SW480 (cell line): Measurements from ENCODE around the gene ZNF823.

Experiments
- DNase-seq: peaks from one replicate; pipeline ENCODE4 v3.0.0-alpha.2; 2016; ENCODE audit warnings: low spot score

Gene ZNF823

GRCh38 chr19:11737964-11738745, 591 bp downstream of the ZNF823 start:
- DNase-seq, result peak; percentile 37

DNA sequence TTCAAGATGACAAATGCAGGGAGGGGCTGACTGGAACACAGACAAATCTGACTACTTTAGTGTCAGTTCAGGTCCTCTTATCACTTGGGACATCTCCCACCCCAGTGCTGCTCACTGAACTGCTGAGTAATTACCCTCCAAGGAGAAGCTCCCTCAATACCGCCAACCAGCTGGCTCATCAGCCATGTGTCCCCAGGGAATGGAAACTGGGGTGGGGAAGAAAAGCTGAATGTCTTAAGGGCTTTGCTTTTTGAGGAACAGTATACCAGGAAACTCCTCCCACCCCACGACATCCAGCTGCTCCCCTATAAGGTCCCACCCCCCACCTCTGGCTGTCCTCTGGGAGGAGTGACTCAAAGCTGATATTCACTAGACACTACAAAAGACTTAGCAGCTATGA, 2.0 kb downstream of the ZNF823 start:
- no peak for DNase-seq

- DNase-seq, result no peak
These were observed 3.4 kb downstream of the ZNF823 start for GRCh38 chr19:11735375-11735774.

DNA sequence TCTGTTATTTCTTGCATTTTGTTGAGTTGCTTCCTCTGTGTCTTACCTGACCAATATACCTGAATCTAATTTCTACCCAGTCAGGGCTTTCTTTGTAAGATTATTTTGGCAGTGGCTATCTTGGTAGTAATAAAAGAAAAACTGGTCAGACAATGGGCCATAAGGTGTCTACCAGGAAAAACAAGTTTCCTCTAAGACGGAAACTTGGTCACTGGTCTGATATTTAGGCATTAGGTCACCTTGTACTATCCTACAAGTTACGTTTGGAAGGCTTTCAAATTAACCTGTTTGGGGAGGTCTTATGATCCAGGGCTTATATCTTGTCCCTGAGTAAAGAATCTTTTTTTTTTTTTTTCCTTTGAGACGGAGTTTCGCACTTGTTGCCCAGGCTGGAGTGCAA, 9.2 kb downstream of the ZNF823 start:
- no peak for DNase-seq

GRCh38 chr19:11722414-11722813, 16.3 kb downstream of the ZNF823 start:
- DNase-seq, result no peak

DNA sequence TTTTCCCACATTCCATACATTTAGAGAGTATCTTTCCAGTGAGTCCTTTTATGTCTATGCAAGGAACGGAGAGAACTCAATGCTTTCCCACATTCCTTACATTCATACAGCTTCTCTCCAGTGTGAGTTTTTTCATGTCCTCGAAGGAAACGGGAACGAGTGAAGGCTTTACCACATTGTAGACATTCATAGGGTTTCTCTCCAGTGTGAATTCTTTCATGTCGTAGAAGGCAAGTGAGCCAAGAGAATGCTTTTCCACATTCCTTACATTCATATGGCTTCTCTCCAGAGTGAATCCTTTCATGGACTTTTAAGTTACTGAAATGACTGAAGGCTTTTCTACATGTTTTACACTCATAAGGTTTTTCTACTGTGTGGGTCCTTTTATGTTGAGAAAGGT, 17.1 kb downstream of the ZNF823 start:
- no peak for DNase-seq

- DNase-seq, result no peak
These were observed 28.4 kb downstream of the ZNF823 start for GRCh38 chr19:11710313-11710712.

- no peak for DNase-seq
These were observed 30.3 kb downstream of the ZNF823 start for GRCh38 chr19:11708457-11708856.

GRCh38 chr19:11705474-11705873, 33.3 kb downstream of the ZNF823 start:
- DNase-seq, result no peak

DNA sequence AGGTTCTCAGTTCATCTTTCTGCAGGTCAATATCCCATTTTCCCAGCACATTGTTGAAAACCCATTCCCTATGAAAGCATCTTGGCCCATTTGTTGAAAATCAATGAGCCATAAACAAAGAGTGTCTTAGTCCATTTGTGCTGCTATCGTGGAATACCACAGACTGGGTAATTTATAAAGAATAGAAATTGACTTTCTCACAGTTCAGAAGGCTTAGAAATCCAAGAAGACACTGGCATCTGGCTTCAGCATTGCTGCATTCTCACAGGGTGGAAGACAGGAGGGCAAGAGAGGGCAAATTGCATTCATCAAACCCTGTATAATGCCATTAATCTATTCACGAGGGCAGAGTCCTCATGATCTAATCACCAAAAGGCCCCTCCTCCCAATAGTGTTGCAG, 34.1 kb downstream of the ZNF823 start:
- DNase-seq, result no peak

DNA sequence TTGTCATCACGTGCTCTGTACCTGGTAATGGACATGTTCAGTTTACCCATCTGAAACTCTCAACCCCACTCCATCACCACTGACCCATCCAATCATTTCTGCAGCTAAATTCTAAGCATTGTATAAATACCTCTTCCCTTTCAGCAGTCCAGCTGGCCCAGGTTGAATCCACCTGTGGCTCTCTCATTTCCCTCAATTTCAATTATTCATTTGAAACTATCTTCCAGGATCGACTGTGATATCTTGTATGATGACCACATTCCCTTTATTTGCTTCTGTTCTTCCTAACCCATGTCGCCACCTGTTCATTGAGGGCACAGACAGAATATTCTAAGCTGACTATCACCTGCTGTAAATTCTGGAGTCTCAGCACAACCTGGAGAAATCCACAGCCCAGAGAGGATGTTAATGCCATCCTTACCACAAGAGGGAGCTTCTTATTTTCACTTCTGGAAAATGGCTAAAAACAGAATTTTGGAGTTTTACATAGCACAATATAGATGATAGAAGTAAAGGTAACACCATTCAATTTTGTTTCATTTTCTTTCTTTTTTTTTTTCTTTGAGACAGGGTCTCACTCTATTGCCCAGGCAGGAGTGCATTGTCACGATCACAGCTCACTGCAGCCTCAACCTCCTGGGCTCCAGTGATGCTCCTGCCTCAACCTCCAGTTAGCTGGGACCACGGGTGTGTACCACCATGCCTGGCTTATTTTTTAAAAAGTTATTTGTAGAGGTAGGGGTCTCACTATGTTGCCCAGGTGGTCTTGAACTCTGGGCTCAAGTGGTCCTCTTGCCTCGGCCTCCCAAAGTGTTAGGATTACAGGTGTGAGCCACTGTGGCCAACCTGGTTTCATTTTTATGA, 38.6 kb downstream of the ZNF823 start:
- peak; percentile 39 for DNase-seq

DNA sequence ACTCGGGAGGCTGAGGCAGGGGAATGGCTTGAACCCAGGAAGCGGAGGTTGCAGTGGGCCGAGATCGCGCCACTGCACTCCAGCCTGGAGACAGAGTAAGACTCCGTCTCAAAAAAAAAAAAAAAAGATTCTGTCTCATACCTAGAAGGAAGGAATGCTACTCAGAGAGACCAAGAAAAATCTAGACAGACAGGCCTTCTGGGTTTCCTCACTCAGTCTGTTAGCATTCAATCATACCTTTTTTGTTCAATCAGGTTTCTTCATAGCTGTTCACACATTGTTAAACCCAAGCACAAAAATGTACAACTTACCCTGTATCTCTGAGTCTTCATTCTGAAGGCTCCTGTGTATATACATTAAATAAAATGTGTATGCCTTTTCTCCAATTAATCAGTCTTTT, 40.5 kb downstream of the ZNF823 start:
- no peak for DNase-seq

- DNase-seq, result no peak
These were observed 41.4 kb downstream of the ZNF823 start for GRCh38 chr19:11697284-11697855.

DNA sequence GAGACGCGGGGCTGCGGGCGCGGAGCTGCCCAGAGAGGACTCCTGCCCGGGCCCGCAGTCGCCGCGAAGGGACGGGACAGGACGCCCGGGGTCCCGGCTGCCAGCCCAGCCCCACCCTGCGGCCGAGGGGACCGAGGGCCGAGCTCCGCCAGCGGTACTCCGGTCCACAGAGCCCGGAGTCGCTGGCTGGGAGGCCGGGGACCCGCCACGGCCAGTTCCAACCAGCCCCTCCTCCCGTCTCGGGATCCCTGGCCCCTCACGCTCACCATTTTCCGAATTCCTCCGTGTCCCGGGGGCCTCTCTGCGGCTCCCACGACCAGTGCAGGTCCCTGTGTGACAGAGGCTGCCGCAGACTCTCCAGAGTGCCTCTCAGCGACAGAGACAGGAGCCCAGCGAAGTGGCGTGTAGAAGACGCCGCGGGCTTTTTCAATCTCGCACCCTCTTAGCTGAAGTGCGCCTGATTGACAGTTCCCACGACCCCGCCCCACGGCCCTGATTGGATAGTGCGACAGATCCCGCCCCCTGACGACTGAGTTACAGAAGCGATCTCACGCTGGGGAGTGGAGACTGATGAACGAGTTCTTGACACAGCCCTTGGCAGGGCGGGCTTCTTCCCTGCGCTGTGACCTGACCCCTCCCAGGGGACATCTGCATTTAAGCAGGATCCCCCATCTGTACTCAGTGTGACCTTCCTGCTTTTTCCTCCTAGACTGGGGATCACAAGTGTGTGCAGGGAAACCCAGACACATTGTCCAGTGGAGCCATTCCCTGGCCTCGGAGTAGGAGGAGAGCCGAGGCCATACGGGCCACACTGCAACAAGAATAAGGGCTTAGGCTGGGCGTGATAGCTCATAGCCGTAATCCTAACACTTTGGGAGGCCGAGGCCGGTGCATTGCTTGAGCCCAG, 44.0 kb downstream of the ZNF823 start:
- DNase-seq, result peak; percentile 91

DNA sequence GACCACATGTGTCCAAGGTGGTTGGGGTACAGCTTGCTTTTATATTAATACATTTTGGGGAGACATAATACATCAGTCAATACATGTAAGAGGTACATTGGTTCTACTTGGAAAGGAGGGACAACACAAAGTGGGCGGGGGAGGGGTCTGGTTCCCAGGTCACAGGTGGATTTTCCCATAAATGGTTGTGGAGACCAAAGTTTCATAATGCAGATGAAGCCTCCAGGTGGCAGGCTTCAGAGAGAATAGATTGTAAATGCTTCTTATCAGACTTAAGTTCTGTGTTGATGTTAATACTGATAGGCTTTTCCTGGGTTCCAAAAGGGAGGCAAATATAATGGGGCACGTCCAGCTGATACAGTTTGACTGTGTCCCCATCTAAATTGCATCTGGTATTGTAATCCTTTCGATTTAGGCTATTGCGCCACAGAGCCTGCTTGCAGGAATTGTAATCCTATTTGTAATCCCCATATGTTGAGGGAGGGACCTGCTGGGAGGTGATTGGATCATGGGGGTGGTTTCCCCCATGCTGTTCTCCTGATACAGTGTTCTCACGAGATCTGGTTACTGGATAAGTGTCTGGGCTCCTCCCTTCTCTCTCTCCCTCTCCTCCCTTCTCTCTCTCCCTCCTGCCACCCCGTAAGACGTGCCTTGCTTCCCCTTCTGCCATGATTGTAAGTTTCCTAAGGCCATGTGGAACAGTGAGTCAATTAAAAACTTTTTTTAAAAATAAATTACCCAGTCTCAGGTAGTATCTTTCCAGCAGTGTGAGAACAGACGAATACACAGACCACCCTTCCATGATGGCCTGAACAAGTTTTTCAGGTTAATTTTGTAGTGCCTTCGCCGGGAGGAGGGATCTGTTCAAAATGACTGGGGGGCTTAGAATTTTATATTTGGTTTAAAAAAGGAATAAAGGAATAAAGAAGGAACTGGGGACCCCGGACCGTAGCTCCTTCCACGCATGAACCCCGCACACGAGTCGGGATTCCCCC, 44.9 kb downstream of the ZNF823 start:
- peak; percentile 53 for DNase-seq

- no peak for DNase-seq
These were observed 46.5 kb downstream of the ZNF823 start for GRCh38 chr19:11692127-11692790.

DNA sequence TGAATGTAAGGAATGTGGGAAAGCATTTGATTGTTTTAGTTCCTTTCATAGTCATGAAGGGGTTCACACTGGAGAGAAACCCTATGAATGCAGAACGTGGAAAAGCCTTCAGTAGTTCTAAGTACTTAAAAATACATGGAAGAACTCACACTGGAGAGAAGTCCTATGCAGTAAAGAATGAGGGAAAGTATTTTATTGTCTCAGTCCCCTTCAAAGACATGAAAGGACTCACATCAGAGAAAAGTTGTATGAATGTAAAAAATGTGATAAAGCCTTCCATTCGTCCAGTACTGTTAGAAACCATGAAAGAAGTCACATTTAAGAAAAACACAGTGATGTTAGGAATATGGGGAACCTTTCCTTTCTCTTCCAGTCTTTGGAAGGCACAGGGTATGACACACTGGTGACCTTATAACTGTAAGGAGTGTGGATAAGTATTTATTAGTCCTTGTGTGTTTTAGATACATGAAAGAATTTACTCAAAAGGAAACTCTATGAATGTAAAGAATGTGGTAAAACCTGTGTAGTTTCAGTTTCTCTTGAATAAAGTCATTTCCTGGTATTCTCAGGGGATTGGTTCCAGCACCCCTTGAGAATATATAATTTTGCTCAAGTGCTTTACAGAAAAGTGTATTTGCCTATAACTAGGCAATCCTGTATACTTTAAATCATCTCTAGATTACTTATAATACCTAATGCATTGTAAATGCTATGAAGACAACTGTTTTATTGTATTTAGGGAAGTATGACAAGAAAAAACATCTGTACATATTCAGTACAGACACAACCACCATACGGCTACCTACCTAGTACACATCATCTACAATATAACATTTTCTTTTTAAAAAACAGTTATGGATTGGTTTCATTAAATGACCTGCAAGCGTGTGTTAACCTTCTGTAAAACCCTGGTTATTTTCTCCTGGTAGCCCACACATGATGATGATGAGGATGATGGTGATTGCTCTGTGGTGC, 52.8 kb downstream of the ZNF823 start:
- no peak for DNase-seq

GRCh38 chr19:11684987-11685675, 53.6 kb downstream of the ZNF823 start:
- DNase-seq, result no peak
